TTC549 (cell line): Measurements from ENCODE around the gene DKK1.

Experiments used
- FAIRE-seq: peaks from 2 replicates; lab custom pipeline; 2012; peaks lifted over from hg19 to GRCh38; lab: Jason Lieb, UNC

DKK1 gene

GRCh38 chr10:52313933-52314821, at the start of gene DKK1:
Gene DKK1 (plus strand): TSS chr10:52314281. CDS start chr10:52314435, 154 bp downstream.
- FAIRE-seq = no peak

- no peak for FAIRE-seq
Measured at GRCh38 chr10:52265131-52265926, 48.8 kb upstream of the DKK1 start.

GRCh38 chr10:52266858-52267257, 47.2 kb upstream of the DKK1 start:
- no peak for FAIRE-seq

GRCh38 chr10:52268790-52269189, 45.3 kb upstream of the DKK1 start:
- FAIRE-seq = no peak

GRCh38 chr10:52269233-52269632, 44.8 kb upstream of the DKK1 start:
- no peak for FAIRE-seq

- FAIRE-seq = no peak
Measured at GRCh38 chr10:52276163-52276562, 37.9 kb upstream of the DKK1 start.

- FAIRE-seq = no peak
Measured at GRCh38 chr10:52276986-52277385, 37.1 kb upstream of the DKK1 start.

GRCh38 chr10:52279546-52279945, 34.5 kb upstream of the DKK1 start:
- FAIRE-seq = no peak

- FAIRE-seq = no peak
Measured at GRCh38 chr10:52280051-52280450, 34.0 kb upstream of the DKK1 start.

- FAIRE-seq = no peak
Measured at GRCh38 chr10:52283174-52283573, 30.9 kb upstream of the DKK1 start.

- FAIRE-seq = no peak
Measured at GRCh38 chr10:52284416-52285013, 29.6 kb upstream of the DKK1 start.

- no peak for FAIRE-seq
Measured at GRCh38 chr10:52287866-52288265, 26.2 kb upstream of the DKK1 start.

GRCh38 chr10:52297747-52298146, 16.3 kb upstream of the DKK1 start:
- no peak for FAIRE-seq

GRCh38 chr10:52300599-52301277, 13.3 kb upstream of the DKK1 start:
- FAIRE-seq = no peak

- FAIRE-seq = no peak
Measured at GRCh38 chr10:52308251-52309031, 5.6 kb upstream of the DKK1 start.

- no peak for FAIRE-seq
Measured at GRCh38 chr10:52312942-52313255, 1.2 kb upstream of the DKK1 start.

- no peak for FAIRE-seq
Measured at GRCh38 chr10:52313256-52313932, 687 bp upstream of the DKK1 start.

- FAIRE-seq = no peak
Measured at GRCh38 chr10:52314822-52315552, 906 bp downstream of the DKK1 start.

- FAIRE-seq = no peak
Measured at GRCh38 chr10:52316001-52316400, 1.9 kb downstream of the DKK1 start.

- no peak for FAIRE-seq
Measured at GRCh38 chr10:52316500-52316899, 2.4 kb downstream of the DKK1 start.
